Ovary (tissue), 9 donors: ENCODE data around the gene XCL2. TPM values are rescaled to one million over a fixed set of nuclear protein-coding genes. Genes with fewer than 3 reads are reported as not detected.
"Not testable (repeated sequence)": the region's sequence is repeated elsewhere in the genome, so short reads cannot be mapped to it uniquely, and the experiment has no call there.

ENCODE experiments used
- DNase-seq, 5 donors: peaks; one replicate each; pipeline ENCODE4 v3.0.0-alpha.2; 2019 to 2020
- H3K27ac ChIP-seq, 2 donors: fragments of 200-600 bp; one replicate each; pipeline versions ENCODE4 v1.5.1 to v1.8.0; 2019 to 2022
- H3K27me3 ChIP-seq: fragments of 200-600 bp; one replicate; pipeline ENCODE4 v1.8.0; 2022
- H3K36me3 ChIP-seq: fragments of 200-600 bp; sonication (generic); one replicate; pipeline ENCODE4 v1.5.1; 2019
- H3K4me1 ChIP-seq: one replicate; pipeline ENCODE4 v1.8.1; 2013; ENCODE audit warnings: mild to moderate bottlenecking, moderate library complexity; ENCODE audit not compliant: insufficient read depth
- H3K4me3 ChIP-seq: fragments of 200-600 bp; sonication (generic); one replicate; pipeline ENCODE4 v1.5.1; 2017
- H3K9me3 ChIP-seq, 2 donors: fragments of 200-600 bp in 1 of 2; sonication (generic) in 1 of 2; one replicate each; pipeline versions ENCODE4 v1.5.1 to v1.8.1; 2013 to 2019; ENCODE audit warnings: mild to moderate bottlenecking in 1 of 2, moderate library complexity in 1 of 2
- EP300 ChIP-seq: sonication (generic); formaldehyde crosslinking; IDR thresholded peaks from one replicate; pipeline ENCODE4 v1.6.1; 2017; ENCODE audit warnings: antibody characterized with exemption
- POLR2A ChIP-seq: fragments of 450-650 bp; IDR thresholded peaks from one replicate; pipeline ENCODE4 v1.6.1; 2017; ENCODE audit warnings: antibody characterized with exemption, mild to moderate bottlenecking, moderate library complexity
- WGBS, 3 donors: extraction: QIAGEN DNeasy Blood & Tissue Kit in 1 of 3; methylation state at CpG; one replicate each; pipeline versions ENCODE4 v1.1.5 to v1.1.7; 2013 to 2017; 5-methylcytosine and 5-hydroxymethylcytosine counted together
- intact Hi-C, 4 donors: fragments of 100-400 bp; cut with DNase I; formaldehyde crosslinking; loops; one replicate each; pipeline versions ENCODE4 v1.11.0 to v1.15.1; 2022 to 2023
- polyA plus RNA-seq, 2 donors: library from polyadenylated mRNA; stranded (reverse); fragments of 200-250 nt in 1 of 2; fragments of 350-450 nt in 1 of 2; fragmentation: Illumina TruSeq in 1 of 2; extraction: RNeasy Lipid Tissue Mini Kit (QIAGEN cat#74804) in 1 of 2; gene quantifications; one replicate each; pipeline ENCODE4 v1.2.3, GENCODE V29; 2013 to 2014
- total RNA-seq, 7 donors: library from RNA; depleted of rRNA in 2 of 7; stranded (reverse); fragments of >200 nt in 2 of 7; fragmentation: NEBNext Ultra II Directional in 3 of 7; extraction: Animal tissue kit (Norgen Biotek cat#: 25700) in 3 of 7; gene quantifications; one replicate each; pipeline versions ENCODE4 v1.1.0 to v1.2.4, GENCODE V29; 2016 to 2023
- TF ChIP-seq, protein P1 (sequence below), 3 donors: fragments of 450-650 bp in 2 of 3; fragments of 200-600 bp in 1 of 3; IDR thresholded peaks; one replicate each; pipeline versions ENCODE4 v1.5.1 to v1.8.0; 2016 to 2022; ENCODE audit warnings: antibody characterized with exemption in 3 of 3, mild to moderate bottlenecking in 1 of 3
- donor health status: DM: no; HTN: no; CAD: no; lungs with moderate emphysema.
- donor health status: DM: no; HTN: no; CAD: no.
- donor health status: Bipolar disorder and iron deficiency.
- donor health status: DM: yes; HTN: yes; CAD: no.
- donor health status: DM: no; HTN: no; CAD: no.
- donor health status: DM: yes; HTN: yes; CAD: no.

The XCL2 gene
- total and polyA plus RNA-seq, 9 donors: 0.48 to 3.9 (median 0.70) TPM; not detected in 3

DNA sequence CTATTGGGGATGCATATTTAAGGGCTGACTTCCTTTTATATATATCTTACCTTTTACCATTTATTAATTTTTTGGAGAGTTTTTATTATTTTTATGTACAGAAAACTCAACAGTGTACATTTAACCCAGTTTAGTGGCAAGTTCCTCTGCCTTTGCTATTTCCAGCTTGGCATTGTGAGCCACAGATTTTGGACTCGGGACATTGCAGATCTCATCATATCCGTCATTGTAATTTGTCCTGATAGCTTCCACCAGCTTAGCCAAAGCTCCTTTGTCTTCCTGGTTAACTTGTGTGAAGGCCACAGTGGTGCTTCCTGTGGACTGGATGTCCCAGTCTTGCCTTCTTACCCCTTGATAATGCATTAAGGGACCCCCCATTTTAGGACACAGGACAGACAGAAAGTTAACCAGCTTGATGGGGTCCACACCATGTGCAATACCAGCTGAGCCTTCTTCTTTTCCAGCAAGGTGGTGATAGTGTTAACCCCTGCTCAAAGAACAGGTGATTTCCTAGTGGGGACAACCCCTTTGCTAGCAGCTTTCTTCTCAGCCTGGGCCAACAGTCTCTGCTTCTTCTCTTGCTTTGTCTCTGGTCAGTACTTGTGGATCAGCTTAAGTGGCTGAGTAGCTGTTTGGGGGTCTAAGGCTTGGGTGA lies 34.9 kb upstream of the XCL2 start:
- intact Hi-C loops: loop anchor here in 1 of 4 donors (10.0 kb wide), 1 partner anchor 134 kb away; no protein-coding TSS in a partner anchor
- not testable (repeated sequence) for H3K4me1 ChIP-seq, H3K27ac ChIP-seq, H3K4me3 ChIP-seq, H3K9me3 ChIP-seq, H3K27me3 ChIP-seq, H3K36me3 ChIP-seq, DNase-seq
- WGBS, 3 donors: 71 to 84% (median 78%) methylated on average over 2 of the region's 2 CpGs

DNA sequence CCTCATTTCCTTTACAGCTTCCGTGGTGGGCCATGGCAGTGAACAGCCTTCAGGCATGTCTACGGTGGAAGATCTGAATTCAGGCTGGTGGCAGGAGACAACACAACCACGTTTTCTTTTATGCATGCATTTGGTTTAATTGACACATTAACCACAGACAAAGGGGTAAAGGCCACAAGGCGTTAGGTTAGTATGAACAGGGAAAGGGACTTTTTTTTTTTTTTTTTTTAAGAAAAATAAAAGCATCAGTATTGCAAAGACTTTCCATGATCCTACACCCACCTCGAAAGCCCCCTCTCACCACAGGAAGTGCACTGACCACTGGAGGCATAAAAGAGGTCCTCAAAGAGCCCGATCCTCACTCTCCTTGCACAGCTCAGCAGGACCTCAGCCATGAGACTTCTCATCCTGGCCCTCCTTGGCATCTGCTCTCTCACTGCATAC lies 32.5 kb upstream of the XCL2 start, which contains the start of gene XCL1:
Gene XCL1, plus strand, starts transcription at position 361 of the 444 bp plus-strand sequence. Its CDS starts 33 bp downstream, at position 394.
- not testable (repeated sequence) for H3K4me1 ChIP-seq, H3K27me3 ChIP-seq, H3K9me3 ChIP-seq, H3K27ac ChIP-seq, H3K36me3 ChIP-seq, DNase-seq, H3K4me3 ChIP-seq
- intact Hi-C loops: loop anchor here in 1 of 4 donors (10.0 kb wide), 1 partner anchor 131 kb away; no protein-coding TSS in a partner anchor
- 84 to 92% (median 91%) methylated on average over 4 to 5 of the region's 6 CpGs for WGBS, 3 donors

DNA sequence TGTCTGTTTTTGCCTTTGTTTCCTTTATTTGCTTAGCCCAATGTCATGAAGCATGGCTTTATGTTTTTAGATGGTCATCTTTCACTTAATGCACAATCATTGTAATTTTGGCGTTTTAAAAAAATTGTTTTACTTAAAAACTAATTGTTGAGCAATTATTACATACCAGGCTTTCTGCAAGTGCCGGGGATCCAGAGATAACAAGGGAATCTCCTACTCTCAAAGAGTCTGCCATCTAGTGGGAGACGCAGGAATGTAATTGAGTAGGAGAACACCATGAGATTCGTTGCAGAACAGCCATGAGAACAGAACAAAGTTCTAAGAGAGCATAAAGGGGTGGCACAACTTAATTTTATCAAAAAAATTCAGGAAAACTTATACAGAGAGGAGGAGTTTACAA lies 30.4 kb upstream of the XCL2 start:
- not testable (repeated sequence) for H3K4me1 ChIP-seq, H3K27me3 ChIP-seq, H3K4me3 ChIP-seq, H3K36me3 ChIP-seq, H3K9me3 ChIP-seq, H3K27ac ChIP-seq
- 1 to 7% (median 5%) methylated on average over 3 to 4 of the region's 4 CpGs for WGBS, 3 donors
- TF ChIP-seq, protein P1, sequence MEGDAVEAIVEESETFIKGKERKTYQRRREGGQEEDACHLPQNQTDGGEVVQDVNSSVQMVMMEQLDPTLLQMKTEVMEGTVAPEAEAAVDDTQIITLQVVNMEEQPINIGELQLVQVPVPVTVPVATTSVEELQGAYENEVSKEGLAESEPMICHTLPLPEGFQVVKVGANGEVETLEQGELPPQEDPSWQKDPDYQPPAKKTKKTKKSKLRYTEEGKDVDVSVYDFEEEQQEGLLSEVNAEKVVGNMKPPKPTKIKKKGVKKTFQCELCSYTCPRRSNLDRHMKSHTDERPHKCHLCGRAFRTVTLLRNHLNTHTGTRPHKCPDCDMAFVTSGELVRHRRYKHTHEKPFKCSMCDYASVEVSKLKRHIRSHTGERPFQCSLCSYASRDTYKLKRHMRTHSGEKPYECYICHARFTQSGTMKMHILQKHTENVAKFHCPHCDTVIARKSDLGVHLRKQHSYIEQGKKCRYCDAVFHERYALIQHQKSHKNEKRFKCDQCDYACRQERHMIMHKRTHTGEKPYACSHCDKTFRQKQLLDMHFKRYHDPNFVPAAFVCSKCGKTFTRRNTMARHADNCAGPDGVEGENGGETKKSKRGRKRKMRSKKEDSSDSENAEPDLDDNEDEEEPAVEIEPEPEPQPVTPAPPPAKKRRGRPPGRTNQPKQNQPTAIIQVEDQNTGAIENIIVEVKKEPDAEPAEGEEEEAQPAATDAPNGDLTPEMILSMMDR (IDR thresholded peaks at IDR 0.05): peak in 2 of 3 donors; percentile 16 to 30
- intact Hi-C loops: loop anchor here in 2 of 4 donors (5.0 to 10.0 kb wide), 2 partner anchors 129 to 137 kb away; no protein-coding TSS in a partner anchor
- DNase-seq: peak in 1 of 5 donors; percentile 27

DNA sequence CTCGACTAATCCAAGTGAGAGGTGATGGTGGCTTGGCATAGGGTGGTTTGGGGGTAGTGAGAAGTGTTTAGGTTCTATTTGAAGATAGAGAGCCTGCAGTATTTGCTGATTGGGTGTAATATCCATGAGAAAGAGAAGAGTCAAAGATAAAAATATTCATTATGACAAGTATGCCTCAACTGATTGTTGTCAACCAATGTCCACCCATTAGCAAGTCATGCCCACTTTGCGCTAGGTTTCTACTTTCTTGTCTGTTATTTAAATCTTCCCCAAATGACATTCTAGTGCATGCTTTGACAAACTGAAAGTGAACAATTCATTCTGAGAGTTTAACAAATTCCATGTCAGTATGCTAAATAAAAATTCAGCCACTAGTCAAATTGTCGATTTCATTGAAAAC lies 28.8 kb upstream of the XCL2 start:
- intact Hi-C loops: loop anchor here in 2 of 4 donors (5.0 to 10.0 kb wide), 2 partner anchors 128 to 135 kb away; no protein-coding TSS in a partner anchor
- Histone ChIP-seq H3K27me3 (no peaks in the 10 kb centered on the region), H3K9me3 (no peaks in the 10 kb centered on the region), H3K27ac (no peak overlapping the region), H3K4me1 (no peaks in the 10 kb centered on the region), H3K36me3 (no peaks in the 10 kb centered on the region), H3K4me3 (no peak overlapping the region)
- DNase-seq: no peak
- TF ChIP-seq POLR2A: no peak
- TF ChIP-seq, protein P1 (IDR thresholded peaks at IDR 0.05): no peak
- TF ChIP-seq EP300: no peak
- WGBS, 3 donors: 94 to 97% (median 95%) methylated on average over 3 of the region's 3 CpGs

DNA sequence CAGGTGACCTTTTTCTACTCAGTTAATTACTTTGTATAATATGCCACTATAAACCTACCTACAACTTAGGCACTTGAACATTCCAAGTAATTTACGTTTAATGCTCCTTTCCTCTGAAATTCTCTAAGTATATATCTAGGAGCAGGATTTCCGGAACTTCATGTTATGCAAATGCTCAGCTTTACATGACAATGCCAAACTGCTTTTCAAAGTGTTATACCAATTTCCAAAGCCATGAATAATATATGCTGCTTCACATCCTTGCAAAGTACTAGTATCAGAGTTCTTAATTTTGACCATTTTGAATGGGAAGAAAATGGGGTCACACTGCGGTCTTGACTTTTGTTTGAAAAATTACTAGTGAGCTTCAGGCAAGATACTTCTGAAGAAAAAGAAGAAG lies 26.9 kb upstream of the XCL2 start:
- H3K36me3 ChIP-seq: no peaks in the 10 kb centered on the region
- 58 to 91% (median 81%) methylated on average over 3 of the region's 3 CpGs for WGBS, 3 donors
- intact Hi-C loops: loop anchor here in 2 of 4 donors (5.0 to 10.0 kb wide), 2 partner anchors 126 to 133 kb away; no protein-coding TSS in a partner anchor
- no peak overlapping the region for H3K4me3 ChIP-seq
- DNase-seq: no peak
- H3K4me1 ChIP-seq: no peaks in the 10 kb centered on the region
- no peaks in the 10 kb centered on the region for H3K27me3 ChIP-seq
- no peaks in the 10 kb centered on the region for H3K9me3 ChIP-seq
- H3K27ac ChIP-seq: no peak overlapping the region
- TF ChIP-seq, protein P1 (IDR thresholded peaks at IDR 0.05): no peak
- TF ChIP-seq POLR2A (no peak), EP300 (no peak)
